PFSK-1 (cell line): ENCODE data around the gene IKZF3.

Source experiments
- FOXP2 ChIP-seq: optimal IDR thresholded peaks from 2 replicates; pipeline ENCODE3; 2011; ENCODE audit warnings: borderline replicate concordance, control low read depth, inconsistent platforms; ENCODE audit not compliant: insufficient read depth; ENCODE audit errors: extremely low read length, extremely low read depth
- POLR2AphosphoS5 ChIP-seq: IDR thresholded peaks from 2 replicates; pipeline ENCODE4 v1.6.1; 2012; ENCODE audit warnings: low read depth, mild to moderate bottlenecking, control low read depth, low read length, moderate library complexity
- SIN3A ChIP-seq: IDR thresholded peaks from 2 replicates; pipeline ENCODE4 v1.6.1; 2012; ENCODE audit warnings: mild to moderate bottlenecking, low read length, moderate library complexity, borderline replicate concordance; ENCODE audit not compliant: insufficient read depth
- TAF1 ChIP-seq: IDR thresholded peaks from 2 replicates; pipeline ENCODE4 v1.6.1; 2012; ENCODE audit warnings: low read length, control low read depth, borderline replicate concordance; ENCODE audit not compliant: insufficient read depth
- TF ChIP-seq, protein P1 (sequence below), 2 experiments: IDR thresholded peaks; 2 replicates each; pipeline versions ENCODE4 v1.6.1 to v1.8.0; 2011 to 2012; ENCODE audit warnings: low read depth in 2 of 2, low read length in 2 of 2, control low read depth in 1 of 2, inconsistent platforms in 1 of 2, mild to moderate bottlenecking in 1 of 2, moderate library complexity in 1 of 2; ENCODE audit not compliant: insufficient read depth in 1 of 2

IKZF3 gene

DNA sequence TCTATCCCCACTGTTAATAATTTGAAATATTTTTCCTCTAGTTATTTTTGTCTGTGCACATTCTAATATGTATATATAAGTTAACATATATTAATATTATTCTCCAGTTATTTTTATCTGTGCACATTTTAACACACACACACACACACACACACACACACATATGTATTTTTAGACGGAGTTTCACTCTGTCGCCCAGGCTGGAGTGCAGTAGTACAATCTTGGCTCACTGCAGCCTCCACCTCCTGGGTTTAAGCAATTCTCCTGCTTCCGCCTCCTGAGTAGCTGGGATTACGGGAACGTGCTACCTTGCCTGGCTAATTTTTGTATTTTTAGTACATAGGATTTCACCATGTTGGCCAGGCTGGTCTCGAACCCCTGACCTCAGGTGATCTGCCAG, 146.5 kb downstream of the IKZF3 start:
- TF ChIP-seq SIN3A (no peak), TAF1 (no peak), FOXP2 (no peak), POLR2AphosphoS5 (no peak)
- TF ChIP-seq, protein P1, sequence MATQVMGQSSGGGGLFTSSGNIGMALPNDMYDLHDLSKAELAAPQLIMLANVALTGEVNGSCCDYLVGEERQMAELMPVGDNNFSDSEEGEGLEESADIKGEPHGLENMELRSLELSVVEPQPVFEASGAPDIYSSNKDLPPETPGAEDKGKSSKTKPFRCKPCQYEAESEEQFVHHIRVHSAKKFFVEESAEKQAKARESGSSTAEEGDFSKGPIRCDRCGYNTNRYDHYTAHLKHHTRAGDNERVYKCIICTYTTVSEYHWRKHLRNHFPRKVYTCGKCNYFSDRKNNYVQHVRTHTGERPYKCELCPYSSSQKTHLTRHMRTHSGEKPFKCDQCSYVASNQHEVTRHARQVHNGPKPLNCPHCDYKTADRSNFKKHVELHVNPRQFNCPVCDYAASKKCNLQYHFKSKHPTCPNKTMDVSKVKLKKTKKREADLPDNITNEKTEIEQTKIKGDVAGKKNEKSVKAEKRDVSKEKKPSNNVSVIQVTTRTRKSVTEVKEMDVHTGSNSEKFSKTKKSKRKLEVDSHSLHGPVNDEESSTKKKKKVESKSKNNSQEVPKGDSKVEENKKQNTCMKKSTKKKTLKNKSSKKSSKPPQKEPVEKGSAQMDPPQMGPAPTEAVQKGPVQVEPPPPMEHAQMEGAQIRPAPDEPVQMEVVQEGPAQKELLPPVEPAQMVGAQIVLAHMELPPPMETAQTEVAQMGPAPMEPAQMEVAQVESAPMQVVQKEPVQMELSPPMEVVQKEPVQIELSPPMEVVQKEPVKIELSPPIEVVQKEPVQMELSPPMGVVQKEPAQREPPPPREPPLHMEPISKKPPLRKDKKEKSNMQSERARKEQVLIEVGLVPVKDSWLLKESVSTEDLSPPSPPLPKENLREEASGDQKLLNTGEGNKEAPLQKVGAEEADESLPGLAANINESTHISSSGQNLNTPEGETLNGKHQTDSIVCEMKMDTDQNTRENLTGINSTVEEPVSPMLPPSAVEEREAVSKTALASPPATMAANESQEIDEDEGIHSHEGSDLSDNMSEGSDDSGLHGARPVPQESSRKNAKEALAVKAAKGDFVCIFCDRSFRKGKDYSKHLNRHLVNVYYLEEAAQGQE (IDR thresholded peaks at IDR 0.05; ENCODE audit: insufficient read depth in 1 of 2, low read depth in 2 of 2, low read length in 2 of 2): no peak

- TF ChIP-seq TAF1: no peak
- TF ChIP-seq POLR2AphosphoS5: no peak
- no peak for TF ChIP-seq FOXP2
- TF ChIP-seq, protein P1 (IDR thresholded peaks at IDR 0.05; ENCODE audit: insufficient read depth in 1 of 2, low read depth in 2 of 2, low read length in 2 of 2): no peak
- no peak for TF ChIP-seq SIN3A
These were observed 147.1 kb downstream of the IKZF3 start for GRCh38 chr17:39716879-39717536.

- TF ChIP-seq, protein P1 (IDR thresholded peaks at IDR 0.05; ENCODE audit: insufficient read depth in 1 of 2, low read depth in 2 of 2, low read length in 2 of 2): no peak
- TF ChIP-seq TAF1: no peak
- no peak for TF ChIP-seq FOXP2
- TF ChIP-seq SIN3A: no peak
- TF ChIP-seq POLR2AphosphoS5: no peak
These were observed 147.9 kb downstream of the IKZF3 start for GRCh38 chr17:39716073-39716818.

- TF ChIP-seq SIN3A (no peak), FOXP2 (no peak), POLR2AphosphoS5 (no peak), TAF1 (no peak)
- TF ChIP-seq, protein P1 (IDR thresholded peaks at IDR 0.05; ENCODE audit: insufficient read depth in 1 of 2, low read depth in 2 of 2, low read length in 2 of 2): no peak
These were observed 148.6 kb downstream of the IKZF3 start for GRCh38 chr17:39715375-39716072.
